Bronchial epithelial cell (primary cell): ENCODE measurements around the gene TF. TPM values are rescaled to one million over a fixed set of nuclear protein-coding genes. Genes with fewer than 3 reads are reported as not detected.

Experiments used
- DNase-seq: peaks from one replicate; pipeline ENCODE4 v3.0.0-alpha.2; 2010; ENCODE audit warnings: low read depth
- FAIRE-seq: peaks from 2 replicates; lab custom pipeline; 2011; peaks lifted over from hg19 to GRCh38; lab: Jason Lieb, UNC
- H3K27me3 ChIP-seq: 2 replicates; pipeline ENCODE4 v1.5.1; 2011; ENCODE audit warnings: low read length; ENCODE audit not compliant: control insufficient read depth, insufficient read depth
- H3K36me3 ChIP-seq: 2 replicates; pipeline ENCODE4 v1.5.1; 2011; ENCODE audit warnings: low read length; ENCODE audit not compliant: control insufficient read depth, insufficient read depth
- H3K4me3 ChIP-seq: 2 replicates; pipeline ENCODE4 v1.5.1; 2011; ENCODE audit warnings: mild to moderate bottlenecking, low read depth, low read length, control low read depth
- CTCF ChIP-seq: IDR thresholded peaks from 2 replicates; pipeline ENCODE4 v1.5.1; 2011; ENCODE audit warnings: mild to moderate bottlenecking, moderate library complexity, low read length, control low read depth, inconsistent platforms; ENCODE audit not compliant: insufficient read depth, severe bottlenecking
- total RNA-seq: library from RNA; depleted of rRNA; stranded (reverse); fragments of >200 nt; gene quantifications from 2 replicates; pipeline ENCODE4 v1.2.1, GENCODE V29; 2014

Gene TF
- total RNA-seq: under 0.01 and 0.13 TPM in 2 replicates

DNA sequence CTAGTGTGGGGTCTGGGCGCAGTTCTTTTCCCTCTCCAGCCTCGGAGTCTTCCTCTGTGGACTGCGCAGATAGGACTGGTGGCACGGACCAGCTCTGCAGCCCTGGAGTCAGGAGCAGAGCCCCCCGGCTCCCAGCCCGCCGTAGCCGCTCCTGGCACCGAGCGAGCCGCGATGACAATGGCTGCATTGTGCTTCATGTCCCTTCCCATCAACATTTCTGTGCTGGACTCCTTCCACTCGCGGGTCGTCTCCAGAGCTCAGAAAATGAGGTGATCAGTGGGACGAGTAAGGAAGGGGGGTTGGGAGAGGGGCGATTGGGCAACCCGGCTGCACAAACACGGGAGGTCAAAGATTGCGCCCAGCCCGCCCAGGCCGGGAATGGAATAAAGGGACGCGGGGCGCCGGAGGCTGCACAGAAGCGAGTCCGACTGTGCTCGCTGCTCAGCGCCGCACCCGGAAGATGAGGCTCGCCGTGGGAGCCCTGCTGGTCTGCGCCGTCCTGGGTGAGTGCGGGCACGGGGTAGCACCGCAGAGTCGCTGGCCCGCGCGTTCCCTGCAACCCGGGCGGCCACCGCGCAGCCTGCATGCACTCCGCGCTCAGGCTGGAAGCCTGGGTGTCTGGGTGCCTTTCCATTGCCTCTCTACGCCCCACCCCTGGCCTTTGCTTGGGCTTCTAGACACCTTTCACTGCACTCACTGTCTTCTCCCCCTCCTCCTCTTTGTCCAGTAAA is at the start of gene TF:
Gene TF (plus strand): TSS at position 413 of the 731 bp plus-strand sequence. CDS start 48 bp downstream, at position 461.
- FAIRE-seq (no peak), DNase-seq (no peak)
- H3K4me3 ChIP-seq: no peak within 1 kb of the TSS
- H3K27me3 ChIP-seq: peaks cover 11% of the 10 kb centered on the region
- TF ChIP-seq CTCF: no peak
- H3K36me3 ChIP-seq: no peaks in the 10 kb centered on the region

DNA sequence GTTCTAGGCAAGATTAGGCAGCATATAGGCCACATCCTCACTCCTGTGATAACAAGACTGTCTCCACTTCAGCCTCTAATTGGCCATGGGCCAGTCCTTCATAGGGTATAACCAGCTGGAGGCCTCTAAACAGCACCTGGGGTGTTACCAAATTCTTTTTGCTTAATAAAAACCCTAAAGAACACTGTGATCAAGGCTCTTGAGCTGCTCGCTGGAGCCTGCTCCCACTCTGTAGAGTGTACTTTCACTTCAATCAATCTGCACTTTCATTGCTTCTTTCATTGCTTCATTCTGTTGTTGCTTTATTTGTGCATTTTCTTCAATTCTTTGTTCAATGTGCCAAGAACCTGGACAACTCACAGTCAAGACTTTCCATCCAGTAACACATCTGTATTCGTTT is 48.2 kb upstream of the TF start:
- FAIRE-seq (no peak), DNase-seq (no peak)
- Histone ChIP-seq H3K27me3 (no peaks in the 10 kb centered on the region), H3K36me3 (no peaks in the 10 kb centered on the region), H3K4me3 (no peak overlapping the region)
- TF ChIP-seq CTCF: no peak

- H3K27me3 ChIP-seq: no peaks in the 10 kb centered on the region
- DNase-seq: no peak
- no peak overlapping the region for H3K4me3 ChIP-seq
- FAIRE-seq: peak; percentile 64
- TF ChIP-seq CTCF: no peak
- no peaks in the 10 kb centered on the region for H3K36me3 ChIP-seq
Observed at GRCh38 chr3:133699467-133699866, 46.7 kb upstream of the TF start.

DNA sequence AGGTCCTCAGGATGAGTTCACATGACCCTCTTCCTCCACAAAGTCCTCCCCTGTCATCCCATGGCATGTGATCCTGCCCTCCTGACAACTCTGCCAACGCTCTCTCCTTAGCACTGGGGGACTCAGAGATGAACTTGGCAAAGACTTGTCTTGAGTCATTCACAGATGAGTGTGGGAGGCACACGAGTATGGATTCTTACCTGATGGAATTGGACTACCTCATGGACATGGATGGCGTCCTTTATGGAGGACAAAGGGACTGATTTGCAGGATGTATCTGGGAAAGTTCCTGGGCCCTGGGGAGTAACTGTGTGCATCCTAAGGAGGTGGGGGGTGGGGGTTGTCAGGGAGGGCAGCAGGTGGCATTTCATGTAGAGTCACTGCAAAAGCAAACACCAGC is 46.3 kb upstream of the TF start:
- FAIRE-seq: no peak
- no peak for TF ChIP-seq CTCF
- H3K36me3 ChIP-seq: no peaks in the 10 kb centered on the region
- DNase-seq: no peak
- H3K4me3 ChIP-seq: no peak overlapping the region
- no peaks in the 10 kb centered on the region for H3K27me3 ChIP-seq

- no peak for TF ChIP-seq CTCF
- Histone ChIP-seq H3K36me3 (no peaks in the 10 kb centered on the region), H3K27me3 (no peaks in the 10 kb centered on the region), H3K4me3 (no peak overlapping the region)
- no peak for DNase-seq
- FAIRE-seq: no peak
Observed at GRCh38 chr3:133700351-133700750, 45.8 kb upstream of the TF start.
